ENCODE results near the gene CEP162.
"Not testable (repeated sequence)": the region's sequence is repeated elsewhere in the genome, so short reads cannot be mapped to it uniquely, and the experiment has no call there.

The CEP162 gene

GRCh38 chr6:84197708-84198107 is 29.7 kb downstream of the CEP162 start:
- H3K27ac ChIP-seq: no peak overlapping the region
- TF ChIP-seq, protein P1, sequence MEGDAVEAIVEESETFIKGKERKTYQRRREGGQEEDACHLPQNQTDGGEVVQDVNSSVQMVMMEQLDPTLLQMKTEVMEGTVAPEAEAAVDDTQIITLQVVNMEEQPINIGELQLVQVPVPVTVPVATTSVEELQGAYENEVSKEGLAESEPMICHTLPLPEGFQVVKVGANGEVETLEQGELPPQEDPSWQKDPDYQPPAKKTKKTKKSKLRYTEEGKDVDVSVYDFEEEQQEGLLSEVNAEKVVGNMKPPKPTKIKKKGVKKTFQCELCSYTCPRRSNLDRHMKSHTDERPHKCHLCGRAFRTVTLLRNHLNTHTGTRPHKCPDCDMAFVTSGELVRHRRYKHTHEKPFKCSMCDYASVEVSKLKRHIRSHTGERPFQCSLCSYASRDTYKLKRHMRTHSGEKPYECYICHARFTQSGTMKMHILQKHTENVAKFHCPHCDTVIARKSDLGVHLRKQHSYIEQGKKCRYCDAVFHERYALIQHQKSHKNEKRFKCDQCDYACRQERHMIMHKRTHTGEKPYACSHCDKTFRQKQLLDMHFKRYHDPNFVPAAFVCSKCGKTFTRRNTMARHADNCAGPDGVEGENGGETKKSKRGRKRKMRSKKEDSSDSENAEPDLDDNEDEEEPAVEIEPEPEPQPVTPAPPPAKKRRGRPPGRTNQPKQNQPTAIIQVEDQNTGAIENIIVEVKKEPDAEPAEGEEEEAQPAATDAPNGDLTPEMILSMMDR (conservative IDR thresholded peaks at IDR 0.05): no peak
- TF ChIP-seq ZFX (IDR thresholded peaks at IDR 0.05): no peak

DNA sequence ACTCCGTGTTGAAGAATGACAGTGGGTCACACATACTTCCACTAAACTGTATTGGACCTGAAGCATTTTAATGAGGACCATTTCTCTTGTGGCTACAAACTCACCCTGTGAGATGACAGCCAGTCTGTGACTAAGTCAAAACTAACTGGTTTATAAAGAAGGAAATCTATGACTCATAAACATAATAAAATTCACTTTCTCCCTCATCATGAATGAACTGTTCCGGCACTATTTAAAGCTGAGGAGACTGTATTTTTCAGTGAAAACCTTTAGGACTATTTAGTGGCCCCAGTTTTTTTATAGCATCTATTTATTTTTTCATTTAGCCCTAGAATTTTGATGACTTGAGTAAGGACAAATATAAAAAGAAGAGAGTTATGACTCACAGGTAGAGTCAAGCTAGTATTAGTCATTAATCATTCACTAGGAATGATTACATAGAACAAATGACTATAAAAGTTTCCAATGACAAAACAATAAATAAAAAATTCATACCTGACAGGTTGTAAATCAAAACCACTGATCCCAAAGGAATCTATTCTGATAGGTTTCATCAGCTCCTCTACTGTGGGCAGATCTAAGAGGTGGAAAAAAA is 34.2 kb downstream of the CEP162 start:
- no peak overlapping the region for H3K27ac ChIP-seq
- TF ChIP-seq, protein P1 (conservative IDR thresholded peaks at IDR 0.05): no peak
- no peak for TF ChIP-seq ZFX (IDR thresholded peaks at IDR 0.05)

GRCh38 chr6:84191802-84192201 is 35.6 kb downstream of the CEP162 start:
- H3K27ac ChIP-seq: no peak overlapping the region
- TF ChIP-seq, protein P1 (conservative IDR thresholded peaks at IDR 0.05): no peak
- TF ChIP-seq ZFX (IDR thresholded peaks at IDR 0.05): no peak

GRCh38 chr6:84189356-84189755 is 38.1 kb downstream of the CEP162 start:
- H3K27ac ChIP-seq: not testable (repeated sequence)

DNA sequence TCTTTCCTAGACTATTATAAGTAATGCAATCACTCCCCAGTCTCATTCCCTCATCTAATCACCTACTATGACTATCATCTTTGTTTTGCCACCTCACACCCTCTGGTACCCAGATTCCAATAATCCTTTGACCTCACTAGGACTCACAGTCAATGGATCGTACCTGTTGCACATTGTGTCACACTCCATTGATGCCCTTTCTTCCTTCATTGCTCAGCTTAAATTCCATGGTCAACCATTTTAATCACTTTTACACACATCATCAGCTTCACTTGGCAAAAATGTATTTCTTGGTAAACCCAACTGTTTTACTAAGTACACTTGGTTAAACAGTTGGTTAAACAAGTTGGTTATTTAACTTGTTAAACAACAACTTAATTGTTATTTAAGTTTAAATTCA is 44.0 kb downstream of the CEP162 start:
- TF ChIP-seq, protein P1 (conservative IDR thresholded peaks at IDR 0.05): no peak
- TF ChIP-seq ZFX (IDR thresholded peaks at IDR 0.05): no peak
- H3K27ac ChIP-seq: no peak overlapping the region

DNA sequence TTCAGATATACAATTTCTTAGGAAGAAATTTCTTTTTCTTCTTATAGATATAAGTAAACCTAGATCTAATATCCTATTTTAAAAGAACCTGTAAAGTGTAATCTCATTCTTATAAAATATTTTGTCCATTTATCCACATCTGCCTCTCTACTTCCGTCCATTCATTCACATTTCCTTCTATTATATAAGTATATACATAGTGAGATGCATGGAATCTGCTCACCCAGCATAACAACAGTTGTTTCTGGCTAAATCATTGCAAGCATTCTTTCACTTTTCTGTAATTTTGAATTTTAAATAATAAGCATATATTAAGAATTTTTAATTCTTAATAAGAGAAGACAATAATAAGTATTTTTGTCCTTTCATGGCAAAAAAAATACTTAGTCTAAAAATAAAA is 45.4 kb downstream of the CEP162 start:
- H3K27ac ChIP-seq: no peak overlapping the region
- TF ChIP-seq, protein P1 (conservative IDR thresholded peaks at IDR 0.05): no peak
- no peak for TF ChIP-seq ZFX (IDR thresholded peaks at IDR 0.05)

- no peak overlapping the region for H3K27ac ChIP-seq
- TF ChIP-seq ZFX (IDR thresholded peaks at IDR 0.05): no peak
- TF ChIP-seq, protein P1 (conservative IDR thresholded peaks at IDR 0.05): no peak
These were observed 50.2 kb downstream of the CEP162 start for GRCh38 chr6:84177241-84177640.

DNA sequence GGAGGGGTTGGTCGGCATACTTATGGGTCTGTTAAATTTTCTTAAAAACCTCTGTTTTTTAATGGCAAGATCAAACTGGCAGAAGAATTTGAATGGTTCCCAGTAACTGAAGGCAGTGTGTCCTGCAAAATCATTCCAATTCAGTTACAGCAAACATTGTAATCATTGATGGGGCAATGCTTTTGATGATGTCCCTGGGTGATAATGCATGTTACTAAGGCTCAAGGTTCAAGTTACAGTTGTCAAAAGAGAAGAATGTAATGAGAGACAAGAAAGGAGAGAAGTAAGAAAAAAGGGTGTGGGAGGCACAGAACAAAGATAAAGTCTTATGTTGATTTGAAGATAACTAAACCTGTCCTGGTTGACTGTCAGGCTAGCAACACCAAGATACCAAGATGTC is 54.9 kb downstream of the CEP162 start:
- no peak overlapping the region for H3K27ac ChIP-seq
- no peak for TF ChIP-seq ZFX (IDR thresholded peaks at IDR 0.05)
- TF ChIP-seq, protein P1 (conservative IDR thresholded peaks at IDR 0.05): no peak

All from C4-2B (cell line).